ENCODE data around the gene SDHB. TPM values are rescaled to one million over a fixed set of nuclear protein-coding genes. Genes with fewer than 3 reads are reported as not detected.

SDHB gene
- total RNA-seq, 4 donors from 2014 or later, result 84.2 to 128 (median 117) TPM

- no peak for ATAC-seq (ENCODE audit: low FRiP score)
- TF ChIP-seq CTCF (IDR thresholded peaks at IDR 0.05), result no peak
- no peak for DNase-seq (ENCODE audit: low spot score)
Measured at GRCh38 chr1:16983649-16984048, 70.2 kb downstream of the SDHB start.

GRCh38 chr1:16982902-16983301 is 70.9 kb downstream of the SDHB start:
- ATAC-seq (ENCODE audit: low FRiP score) (no peak), DNase-seq (ENCODE audit: low spot score) (no peak)
- TF ChIP-seq CTCF (IDR thresholded peaks at IDR 0.05), result no peak

GRCh38 chr1:16981269-16981849 is 72.5 kb downstream of the SDHB start:
- no peak for ATAC-seq (ENCODE audit: low FRiP score)
- TF ChIP-seq CTCF (IDR thresholded peaks at IDR 0.05), result no peak

GRCh38 chr1:16980473-16981268 is 73.2 kb downstream of the SDHB start, which contains the start of gene MFAP2:
Gene MFAP2 (minus strand): TSS chr1:16980620. CDS start chr1:16978273, 2,347 bp downstream.
- TF ChIP-seq CTCF (IDR thresholded peaks at IDR 0.05), result no peak
- DNase-seq (ENCODE audit: low spot score) (no peak), ATAC-seq (ENCODE audit: low FRiP score) (no peak)

More at GRCh38 chr1:16981269-16981849, 72.5 kb downstream of the SDHB start:
- DNase-seq (ENCODE audit: low spot score), result no peak

GRCh38 chr1:16979475-16980327 is 74.1 kb downstream of the SDHB start:
- no peak for DNase-seq (ENCODE audit: low spot score)
- no peak for TF ChIP-seq CTCF (IDR thresholded peaks at IDR 0.05)

GRCh38 chr1:16978567-16979474 is 75.0 kb downstream of the SDHB start:
- ATAC-seq (ENCODE audit: low FRiP score), result peak; percentile 2
- TF ChIP-seq CTCF (IDR thresholded peaks at IDR 0.05), result no peak
- DNase-seq (ENCODE audit: low spot score), result no peak

More at GRCh38 chr1:16979475-16980327, 74.1 kb downstream of the SDHB start:
- no peak for ATAC-seq (ENCODE audit: low FRiP score)
